HG03342 (cell line): ENCODE measurements around the gene CLMN.
A peak's percentile ranks its signal among the peaks of the same experiment; 100 is the strongest.

Source experiments
- ATAC-seq: cut with Tn5 transposase; IDR thresholded peaks from one replicate; pipeline ENCODE4 v1.9.1; 2021; ENCODE audit warnings: mild to moderate bottlenecking, moderate library complexity; ENCODE audit not compliant: unreplicated experiment

The CLMN gene

GRCh38 chr14:95321693-95322455 is 2.2 kb upstream of the CLMN start:
- no peak for ATAC-seq

DNA sequence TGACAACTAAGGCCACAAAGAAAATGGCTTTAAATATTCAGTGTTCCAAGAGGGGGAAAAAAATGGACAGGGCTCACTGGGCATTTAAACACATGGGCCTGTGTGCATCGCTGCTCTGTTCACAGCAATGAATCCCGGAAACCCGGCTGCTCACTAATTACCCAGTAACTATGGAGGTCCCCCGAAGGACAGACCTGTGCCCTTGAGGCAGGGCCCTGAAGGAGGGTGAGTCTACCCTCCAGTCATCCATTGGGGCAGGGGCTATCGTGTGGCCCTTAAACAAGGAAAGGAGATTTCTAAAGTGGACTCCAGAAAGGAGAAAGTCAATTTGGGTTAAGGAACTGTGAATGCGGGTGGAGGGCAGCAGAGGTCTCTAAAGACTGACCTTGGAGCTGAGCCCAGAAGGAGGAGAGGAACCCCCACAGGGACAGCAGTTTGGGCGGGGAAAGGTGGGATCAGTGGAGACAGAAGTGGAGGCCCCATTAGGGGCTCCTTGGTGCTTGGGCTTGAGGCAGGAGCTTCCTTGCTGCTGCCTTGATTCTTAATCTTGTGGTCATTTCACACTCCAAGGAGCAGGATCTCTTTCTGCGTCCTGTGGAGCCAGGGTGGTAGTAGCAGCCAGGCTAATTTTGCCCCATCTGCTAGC is 1.4 kb upstream of the CLMN start:
- ATAC-seq, result no peak

GRCh38 chr14:95320078-95320895 is 579 bp upstream of the CLMN start:
- no peak for ATAC-seq

DNA sequence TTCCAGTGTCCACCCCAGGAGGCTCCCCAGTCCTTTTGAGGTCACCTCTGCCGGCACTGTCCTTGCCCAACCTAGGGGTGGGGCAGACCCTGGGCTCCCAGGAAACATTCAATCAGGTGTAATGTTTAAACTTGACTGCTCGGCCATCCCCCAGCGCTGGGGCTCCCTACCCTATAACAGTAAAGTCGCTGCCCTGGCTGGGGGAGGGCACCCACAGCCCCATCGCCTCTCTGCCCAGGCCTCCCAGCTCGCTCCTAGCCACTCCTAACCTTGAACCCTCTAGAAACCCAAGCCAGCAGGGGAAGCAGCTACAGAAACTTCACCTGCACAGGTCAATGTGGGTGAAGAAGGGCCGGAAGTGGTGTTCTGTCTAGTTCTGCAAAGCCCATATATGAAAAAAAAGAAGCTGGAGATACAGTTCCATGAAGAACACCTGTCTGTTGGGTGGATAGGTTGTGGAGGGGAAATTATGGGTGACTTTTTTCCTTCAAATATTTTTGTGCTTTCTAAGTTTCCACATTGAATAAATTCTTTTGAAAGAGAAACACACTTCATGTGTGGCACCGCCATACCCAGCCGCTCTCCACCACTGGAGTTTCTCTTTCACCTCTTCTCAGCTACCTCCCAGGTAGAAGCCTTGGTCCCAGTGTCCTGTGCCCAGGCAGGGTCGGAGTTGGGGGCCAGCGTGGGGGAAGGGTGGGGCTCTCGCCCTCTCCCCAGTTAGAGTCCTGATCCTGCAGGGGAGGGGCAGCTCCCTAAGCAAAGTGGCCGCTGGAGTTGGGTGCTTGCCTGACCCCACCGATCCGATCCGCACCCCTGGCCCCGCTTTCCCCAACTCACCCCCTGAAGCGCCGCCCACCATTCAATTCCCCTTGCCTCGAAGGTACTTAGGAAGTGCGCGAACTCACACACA is 1.1 kb downstream of the CLMN start:
- ATAC-seq, result no peak

DNA sequence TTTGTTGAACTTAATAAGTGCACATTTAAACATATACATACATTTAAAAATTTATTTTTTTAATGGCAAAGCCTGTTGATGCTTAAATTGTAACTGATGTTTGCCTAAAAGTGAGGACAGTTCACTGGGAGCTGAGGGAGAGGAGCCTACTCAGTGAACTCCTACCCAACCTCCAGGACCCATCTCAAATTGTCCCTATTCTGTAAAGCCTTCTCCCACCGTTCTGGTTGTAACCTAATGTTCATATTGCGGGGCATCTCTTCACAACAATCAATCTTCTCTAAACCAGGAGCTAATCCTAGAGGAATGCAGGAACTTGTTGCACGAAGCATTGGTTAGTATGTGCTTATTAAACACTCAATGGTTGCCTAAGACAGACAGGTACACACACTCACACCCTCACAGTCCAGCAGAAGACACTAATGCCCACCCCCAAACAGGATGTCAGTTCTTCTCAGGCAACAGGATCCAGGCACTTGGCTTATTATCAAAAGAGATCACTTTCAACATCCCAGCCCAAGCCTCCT is 1.8 kb downstream of the CLMN start:
- ATAC-seq, result no peak

DNA sequence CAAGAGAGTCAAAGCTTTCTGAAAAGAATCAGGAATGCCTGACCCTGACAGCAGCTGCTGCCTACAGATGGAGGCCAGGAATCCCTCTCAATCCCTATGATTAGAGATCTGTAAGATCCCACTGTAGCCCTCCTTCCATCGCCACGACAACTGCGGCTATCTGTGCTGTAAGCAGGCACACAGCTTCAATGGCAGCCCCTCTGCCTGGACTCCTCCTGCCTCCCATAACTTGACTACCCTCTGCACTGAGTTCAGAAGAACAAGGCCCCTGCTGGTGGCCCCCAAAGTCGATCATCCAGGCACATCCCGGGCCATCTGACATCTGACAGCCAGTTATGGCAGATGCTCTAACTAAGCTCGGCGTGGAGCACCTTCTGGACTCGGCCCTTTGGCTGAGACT is 2.9 kb downstream of the CLMN start:
- ATAC-seq, result no peak

- no peak for ATAC-seq
Observed at GRCh38 chr14:95315579-95315978, 4.1 kb downstream of the CLMN start.

DNA sequence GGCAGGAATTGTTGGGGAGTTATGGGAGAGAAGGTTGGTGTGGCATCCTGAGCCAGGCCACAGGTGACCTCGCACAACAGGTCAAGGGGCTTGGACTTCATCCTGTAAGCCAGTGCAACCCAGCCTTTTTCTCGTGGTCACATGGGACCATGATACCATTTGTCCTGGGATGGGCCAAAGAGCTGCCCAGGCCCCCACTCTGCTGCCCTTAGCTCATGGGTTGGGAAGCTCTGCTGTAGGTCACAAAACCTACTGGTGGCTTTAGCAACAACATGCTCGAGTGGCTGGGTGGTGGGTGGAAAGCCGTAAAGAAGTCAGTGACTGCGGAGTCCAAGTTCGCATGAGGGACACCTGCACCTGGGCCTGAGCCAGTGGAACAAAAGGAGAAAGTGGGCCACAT is 4.6 kb downstream of the CLMN start:
- no peak for ATAC-seq

GRCh38 chr14:95314609-95315008 is 5.1 kb downstream of the CLMN start:
- ATAC-seq, result peak; percentile 68

DNA sequence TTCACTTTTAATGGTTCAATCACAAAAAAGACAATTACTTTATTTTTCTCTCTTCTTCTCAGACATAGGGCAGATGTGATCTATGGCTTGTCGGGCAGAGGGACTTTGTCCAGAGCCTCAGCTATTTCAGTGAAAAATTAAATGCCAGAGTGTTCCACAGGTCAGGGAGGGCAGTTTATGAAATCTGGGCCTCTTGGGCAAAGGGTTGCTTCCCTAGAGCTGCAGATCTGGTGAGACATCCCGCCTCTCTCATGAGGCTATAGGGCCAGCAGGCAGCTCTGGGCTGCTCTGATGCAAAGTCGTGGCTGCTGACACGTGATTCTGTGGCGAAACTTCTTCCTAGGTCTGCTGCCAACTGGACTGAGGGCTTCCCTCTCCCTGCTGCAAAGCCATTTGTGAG is 6.0 kb downstream of the CLMN start:
- no peak for ATAC-seq

GRCh38 chr14:95313190-95313589 is 6.5 kb downstream of the CLMN start:
- no peak for ATAC-seq

GRCh38 chr14:95312311-95312710 is 7.4 kb downstream of the CLMN start:
- no peak for ATAC-seq

GRCh38 chr14:95311752-95312151 is 8.0 kb downstream of the CLMN start:
- no peak for ATAC-seq

DNA sequence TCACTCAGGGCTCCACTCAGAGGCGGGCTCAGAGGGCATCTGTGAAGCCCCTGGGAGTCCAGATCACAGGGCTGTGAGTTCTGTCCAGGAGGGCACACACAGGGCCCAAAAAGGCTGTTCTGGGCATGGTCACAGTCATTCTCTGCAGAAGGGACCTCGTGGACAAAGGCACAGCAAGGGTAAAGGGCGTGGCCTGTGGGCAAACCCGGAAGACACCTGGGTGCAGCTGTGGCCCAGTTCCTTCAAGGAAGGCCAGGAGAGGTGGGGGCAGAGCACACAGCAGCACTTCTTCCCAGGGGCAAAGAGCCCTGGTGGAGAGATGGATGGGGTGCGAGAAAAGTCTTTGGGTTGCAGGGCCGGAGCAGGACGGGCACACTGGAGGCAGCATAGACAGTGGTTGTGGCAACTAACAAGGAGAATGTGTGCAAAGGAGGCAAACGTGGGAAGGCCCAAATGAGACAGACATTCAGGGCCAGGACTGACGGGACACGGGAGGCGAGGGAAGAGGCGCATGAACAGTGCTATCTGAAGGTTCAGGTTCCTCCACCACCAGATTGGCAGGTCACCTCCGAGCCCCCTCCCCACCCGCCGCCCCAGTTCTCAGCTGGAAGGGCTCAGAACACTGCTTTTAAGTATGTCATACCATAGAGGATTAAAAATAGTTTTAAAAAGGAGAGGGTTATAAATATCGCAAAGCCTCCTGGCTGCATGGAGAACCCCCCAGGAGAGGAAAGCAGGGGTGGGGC is 8.9 kb downstream of the CLMN start:
- no peak for ATAC-seq

DNA sequence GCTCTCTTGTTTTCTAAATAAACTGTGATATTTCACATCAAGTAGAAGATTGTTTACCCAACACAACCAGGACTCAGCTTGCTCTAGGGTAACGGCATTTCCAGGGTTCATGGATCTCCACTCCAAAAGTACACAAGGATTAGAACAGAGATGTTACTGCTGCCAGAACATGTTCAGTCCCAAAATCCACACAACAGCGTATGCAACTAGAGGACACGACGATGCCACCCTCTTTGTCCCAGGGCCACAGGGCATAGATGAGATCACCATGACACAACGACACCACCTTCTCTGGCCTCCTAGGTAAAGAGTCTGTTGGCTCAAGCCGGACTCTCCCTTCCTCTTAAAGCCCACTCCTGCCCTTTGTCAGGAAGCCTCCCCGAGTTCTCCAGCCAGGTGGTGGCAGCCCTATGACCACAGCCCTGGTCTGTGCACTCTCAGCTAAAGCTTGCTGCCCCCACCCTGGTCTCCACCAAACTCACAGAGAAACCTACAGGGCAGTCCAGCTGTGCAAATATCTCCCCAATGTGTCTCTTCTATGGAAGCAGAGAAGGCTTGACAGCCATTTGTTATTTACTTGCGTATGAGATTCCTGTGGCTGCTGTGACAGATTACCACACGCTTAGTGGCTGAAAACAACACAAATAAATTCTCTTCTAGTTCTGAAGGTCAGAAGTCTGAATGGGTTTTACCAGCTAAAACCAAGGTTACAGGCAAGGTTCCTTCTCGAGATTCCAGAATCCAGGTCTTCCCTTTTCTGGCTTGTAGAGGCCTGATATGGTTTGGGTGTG is 10.3 kb downstream of the CLMN start:
- no peak for ATAC-seq

GRCh38 chr14:95308073-95308472 is 11.6 kb downstream of the CLMN start:
- no peak for ATAC-seq

- ATAC-seq, result no peak
Observed at GRCh38 chr14:95307402-95308041, 12.2 kb downstream of the CLMN start.

DNA sequence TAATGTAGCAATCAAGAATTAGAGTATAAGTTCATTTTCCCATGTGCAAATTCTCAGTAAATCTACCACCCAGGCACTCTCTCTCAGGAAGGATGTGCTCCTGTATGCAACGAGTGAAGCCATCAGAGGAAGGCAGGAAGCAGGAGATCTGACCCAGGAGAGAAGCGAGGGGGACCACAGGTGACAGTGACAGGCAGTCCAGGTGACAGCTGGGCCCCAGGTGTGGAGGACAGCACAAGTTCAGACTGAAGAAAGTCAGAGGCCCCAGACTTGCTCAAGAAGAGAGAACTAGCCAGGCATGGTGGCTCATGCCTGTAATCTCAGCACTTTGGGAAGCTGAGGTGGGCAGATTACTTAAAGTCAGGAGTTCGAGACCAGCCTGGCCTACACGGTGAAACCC is 13.8 kb downstream of the CLMN start:
- no peak for ATAC-seq

- no peak for ATAC-seq
Observed at GRCh38 chr14:95305145-95305544, 14.6 kb downstream of the CLMN start.
